KMS-11 (cell line): ENCODE data around the gene BTBD17.

Experiments used
- H2AFZ ChIP-seq: fragments of 200-600 bp; sonication (generic); 2 replicates; pipeline ENCODE4 v1.6.1; 2016; ENCODE audit warnings: antibody characterized with exemption, mixed run types, low read depth
- H3K27ac ChIP-seq: fragments of 200-600 bp; sonication (generic); 2 replicates; pipeline ENCODE4 v1.6.1; 2016; ENCODE audit warnings: mild to moderate bottlenecking, mixed run types
- H3K27me3 ChIP-seq: fragments of 200-600 bp; sonication (generic); 2 replicates; pipeline ENCODE4 v1.6.1; 2017; ENCODE audit warnings: mild to moderate bottlenecking, low read depth, mixed run types, moderate library complexity; ENCODE audit not compliant: insufficient read depth
- H3K36me3 ChIP-seq: fragments of 200-600 bp; sonication (generic); 2 replicates; pipeline ENCODE4 v1.6.1; 2017; ENCODE audit warnings: mild to moderate bottlenecking, mixed run types; ENCODE audit not compliant: insufficient read depth
- H3K4me1 ChIP-seq: fragments of 200-600 bp; sonication (generic); 2 replicates; pipeline ENCODE4 v1.6.1; 2016; ENCODE audit warnings: mild to moderate bottlenecking, low read depth, mixed run types; ENCODE audit not compliant: poor library complexity, severe bottlenecking
- H3K4me2 ChIP-seq: fragments of 200-600 bp; sonication (generic); 2 replicates; pipeline ENCODE4 v1.7.0; 2016; ENCODE audit warnings: mild to moderate bottlenecking, mixed run types
- H3K4me3 ChIP-seq: fragments of 200-600 bp; sonication (generic); IDR thresholded peaks from 2 replicates; pipeline ENCODE4 v1.6.1; 2017; ENCODE audit warnings: low read depth, low read length, mixed read lengths; ENCODE audit not compliant: insufficient read depth
- H3K79me2 ChIP-seq: fragments of 200-600 bp; sonication (generic); 2 replicates; pipeline ENCODE4 v1.6.1; 2016; ENCODE audit warnings: low read depth, mixed run types; ENCODE audit not compliant: insufficient read depth
- H3K9ac ChIP-seq: fragments of 200-600 bp; sonication (generic); 2 replicates; pipeline ENCODE4 v1.6.1; 2016; ENCODE audit warnings: mild to moderate bottlenecking, mixed run types
- H4K20me1 ChIP-seq: fragments of 200-600 bp; sonication (generic); 2 replicates; pipeline ENCODE4 v1.6.1; 2016; ENCODE audit warnings: mild to moderate bottlenecking, mixed run types; ENCODE audit not compliant: insufficient read depth
- CTCF ChIP-seq: fragments of 200-600 bp; sonication (generic); conservative IDR thresholded peaks from 2 replicates; pipeline ENCODE4 v1.6.1; 2017; ENCODE audit warnings: low read depth, mild to moderate bottlenecking, antibody characterized with exemption, low read length, moderate library complexity, mixed read lengths

Gene BTBD17

GRCh38 chr17:74371653-74372147 is 10.0 kb upstream of the BTBD17 start:
- Histone ChIP-seq H4K20me1 (no peaks in the 10 kb centered on the region), H3K4me2 (no peak overlapping the region), H3K27me3 (peaks cover 45% of the 10 kb centered on the region), H3K4me1 (no peaks in the 10 kb centered on the region), H2AFZ (no peak overlapping the region), H3K9ac (no peak overlapping the region), H3K27ac (no peak overlapping the region), H3K36me3 (no peaks in the 10 kb centered on the region), H3K4me3 (no peak overlapping the region), H3K79me2 (no peaks in the 10 kb centered on the region)
- no peak for TF ChIP-seq CTCF

- TF ChIP-seq CTCF = no peak
Observed at GRCh38 chr17:74369665-74370490, 8.2 kb upstream of the BTBD17 start.

GRCh38 chr17:74369221-74369620 is 7.6 kb upstream of the BTBD17 start:
- no peaks in the 10 kb centered on the region for H3K36me3 ChIP-seq
- no peak overlapping the region for H3K4me2 ChIP-seq
- no peaks in the 10 kb centered on the region for H3K79me2 ChIP-seq
- no peak for TF ChIP-seq CTCF
- no peak overlapping the region for H3K9ac ChIP-seq
- no peaks in the 10 kb centered on the region for H3K4me1 ChIP-seq
- no peaks in the 10 kb centered on the region for H4K20me1 ChIP-seq
- no peak overlapping the region for H3K27ac ChIP-seq
- no peak overlapping the region for H2AFZ ChIP-seq
- no peak overlapping the region for H3K4me3 ChIP-seq
- peaks cover 38% of the 10 kb centered on the region for H3K27me3 ChIP-seq

More at GRCh38 chr17:74369665-74370490, 8.2 kb upstream of the BTBD17 start:
- H3K9ac ChIP-seq = no peak overlapping the region
- no peaks in the 10 kb centered on the region for H3K4me1 ChIP-seq
- H4K20me1 ChIP-seq = no peaks in the 10 kb centered on the region
- no peak overlapping the region for H3K4me3 ChIP-seq
- no peak overlapping the region for H3K27ac ChIP-seq
- H2AFZ ChIP-seq = no peak overlapping the region
- no peak overlapping the region for H3K4me2 ChIP-seq
- no peaks in the 10 kb centered on the region for H3K79me2 ChIP-seq
- no peaks in the 10 kb centered on the region for H3K36me3 ChIP-seq
- peaks cover 44% of the 10 kb centered on the region for H3K27me3 ChIP-seq

- no peaks in the 10 kb centered on the region for H3K79me2 ChIP-seq
- no peak overlapping the region for H3K4me3 ChIP-seq
- no peak overlapping the region for H3K27ac ChIP-seq
- no peak overlapping the region for H3K4me2 ChIP-seq
- TF ChIP-seq CTCF = peak; percentile 94
- H3K27me3 ChIP-seq = peaks cover 36% of the 10 kb centered on the region
- no peak overlapping the region for H3K9ac ChIP-seq
- H3K36me3 ChIP-seq = no peaks in the 10 kb centered on the region
- no peaks in the 10 kb centered on the region for H4K20me1 ChIP-seq
- no peak overlapping the region for H2AFZ ChIP-seq
- no peaks in the 10 kb centered on the region for H3K4me1 ChIP-seq
Observed at GRCh38 chr17:74368341-74369081, 6.8 kb upstream of the BTBD17 start.
